ENCODE results near the gene CTBP2.
"Not testable (repeated sequence)": the region's sequence is repeated elsewhere in the genome, so short reads cannot be mapped to it uniquely, and the experiment has no call there.

Gene CTBP2

GRCh38 chr10:125186431-125187170 lies 26.2 kb upstream of the CTBP2 start:
- DNase-seq (ENCODE audit: low read depth, low spot score) = no peak

- not testable (repeated sequence) for DNase-seq (ENCODE audit: low read depth, low spot score)
These were observed 18.7 kb upstream of the CTBP2 start for GRCh38 chr10:125179107-125179506.

GRCh38 chr10:125177641-125178640 lies 17.6 kb upstream of the CTBP2 start:
- no peak for DNase-seq (ENCODE audit: low read depth, low spot score)

DNA sequence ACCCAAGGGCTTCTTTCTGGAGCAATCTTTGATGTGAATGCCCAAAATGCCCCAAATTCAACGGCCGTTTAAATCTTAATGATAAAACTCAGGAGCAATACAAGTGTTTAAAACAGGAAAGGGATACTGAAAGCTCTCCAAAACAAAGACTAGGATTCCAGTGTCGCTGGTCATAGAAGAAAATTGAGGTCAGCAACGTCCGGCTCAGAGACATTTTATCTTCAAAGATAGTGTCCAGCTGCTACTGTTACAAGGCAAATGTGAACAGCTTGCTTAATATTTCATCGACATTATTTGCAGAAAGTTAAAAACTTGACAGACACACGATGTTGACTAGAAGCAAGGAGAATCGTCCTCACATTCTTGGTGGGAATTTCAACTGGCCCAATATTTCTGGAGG lies 15.4 kb upstream of the CTBP2 start:
- DNase-seq (ENCODE audit: low read depth, low spot score) = no peak

DNA sequence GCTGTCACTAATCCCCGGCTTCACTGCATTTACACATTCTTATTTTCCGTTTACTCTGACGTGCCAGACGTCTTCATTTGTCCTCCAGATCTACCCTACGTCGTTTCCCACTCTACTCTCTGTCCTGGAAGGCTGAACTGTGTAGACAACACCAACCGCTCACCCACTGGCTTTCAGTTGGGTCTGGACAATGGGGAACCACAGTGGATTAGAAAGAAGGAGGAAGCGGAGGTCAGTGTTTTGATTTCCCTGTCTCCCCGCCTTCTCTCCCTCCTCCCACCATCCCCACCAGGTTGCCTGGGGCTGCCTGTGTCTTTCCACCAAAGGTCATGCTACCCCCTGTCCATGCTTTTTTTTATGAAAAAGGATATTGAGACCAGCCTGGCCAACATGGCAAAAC lies 14.0 kb upstream of the CTBP2 start:
- no peak for DNase-seq (ENCODE audit: low read depth, low spot score)

DNA sequence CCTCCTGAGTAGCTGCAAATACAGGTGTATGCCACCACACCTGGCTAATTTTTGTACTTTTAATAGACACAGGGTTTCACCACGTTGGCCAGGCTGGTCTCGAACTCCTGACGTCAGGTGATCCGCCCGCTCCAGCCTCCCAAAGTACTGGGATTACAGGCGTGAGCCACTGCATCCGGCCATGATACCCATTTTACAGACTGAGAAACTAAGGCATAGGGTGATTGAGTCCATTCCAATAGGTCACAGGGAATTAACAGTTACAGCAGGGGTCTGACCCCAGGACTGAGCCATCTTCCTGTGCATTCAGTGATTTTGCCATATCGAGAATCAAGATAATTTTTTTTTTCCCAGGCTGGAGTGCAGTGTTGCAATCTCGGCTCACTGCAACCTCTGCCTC lies 12.3 kb upstream of the CTBP2 start:
- no peak for DNase-seq (ENCODE audit: low read depth, low spot score)

DNA sequence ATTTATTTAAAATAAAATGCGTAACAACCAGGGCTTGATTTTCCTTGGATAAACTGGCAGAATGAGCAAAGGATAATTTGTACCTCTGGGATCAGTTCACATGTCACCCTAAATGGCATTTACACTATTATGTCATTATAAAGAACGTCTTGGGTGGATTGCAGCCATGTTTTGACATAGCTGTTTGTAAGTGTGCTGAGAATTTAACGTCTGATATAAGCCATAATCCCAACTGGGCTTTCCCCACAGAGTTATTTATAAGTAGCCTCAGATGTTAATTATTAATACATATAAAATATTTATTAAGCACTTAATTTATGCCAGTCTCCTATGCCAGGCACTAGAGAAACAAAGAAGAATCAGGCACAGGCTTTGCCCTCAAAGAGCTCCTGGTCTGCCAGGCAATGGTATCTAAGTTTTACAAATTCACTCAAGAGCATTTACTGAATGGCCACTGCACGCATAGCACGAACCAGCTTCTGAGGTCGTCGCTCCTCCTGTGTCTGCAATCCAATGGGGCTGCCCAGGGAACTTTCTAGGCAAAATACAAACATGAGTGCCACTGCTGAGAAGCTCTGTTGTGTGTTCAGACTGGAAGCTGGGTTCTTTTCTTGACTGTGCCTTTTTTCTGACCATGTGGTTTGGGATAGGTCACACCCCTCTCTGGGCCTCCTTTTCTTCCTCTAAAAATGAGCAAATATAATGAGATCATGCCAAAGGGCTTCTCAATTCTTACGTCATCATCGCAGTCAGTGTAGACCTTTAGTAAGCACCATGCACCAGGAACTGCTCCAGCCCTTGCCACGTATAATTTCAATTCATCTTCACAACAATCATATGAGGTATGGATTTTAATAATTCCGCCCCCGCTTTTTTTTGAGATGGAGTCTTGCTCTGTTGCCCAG lies 11.3 kb upstream of the CTBP2 start:
- DNase-seq (ENCODE audit: low read depth, low spot score) = no peak

- no peak for DNase-seq (ENCODE audit: low read depth, low spot score)
These were observed 9.6 kb upstream of the CTBP2 start for GRCh38 chr10:125169915-125170314.

DNA sequence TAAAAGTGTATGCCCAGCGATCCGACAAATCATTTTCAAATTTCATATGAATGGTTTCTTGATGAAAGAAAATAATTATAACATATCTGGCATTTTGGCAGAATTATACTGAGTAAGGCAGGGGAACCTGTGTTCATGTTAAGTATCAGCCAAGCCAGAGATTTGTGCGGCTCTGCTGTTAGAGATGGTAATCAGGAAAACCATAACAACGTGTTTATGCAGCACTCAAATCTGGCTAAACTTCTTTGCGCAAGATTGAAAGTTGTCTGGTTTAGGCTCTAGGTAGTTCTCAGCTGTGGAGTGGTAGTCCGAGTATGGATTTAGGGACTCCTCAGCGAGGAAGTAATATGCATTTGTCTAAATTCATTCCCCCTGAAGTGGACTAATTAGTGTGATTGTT lies 8.9 kb upstream of the CTBP2 start:
- DNase-seq (ENCODE audit: low read depth, low spot score) = no peak

GRCh38 chr10:125166658-125167057 lies 6.3 kb upstream of the CTBP2 start:
- no peak for DNase-seq (ENCODE audit: low read depth, low spot score)

DNA sequence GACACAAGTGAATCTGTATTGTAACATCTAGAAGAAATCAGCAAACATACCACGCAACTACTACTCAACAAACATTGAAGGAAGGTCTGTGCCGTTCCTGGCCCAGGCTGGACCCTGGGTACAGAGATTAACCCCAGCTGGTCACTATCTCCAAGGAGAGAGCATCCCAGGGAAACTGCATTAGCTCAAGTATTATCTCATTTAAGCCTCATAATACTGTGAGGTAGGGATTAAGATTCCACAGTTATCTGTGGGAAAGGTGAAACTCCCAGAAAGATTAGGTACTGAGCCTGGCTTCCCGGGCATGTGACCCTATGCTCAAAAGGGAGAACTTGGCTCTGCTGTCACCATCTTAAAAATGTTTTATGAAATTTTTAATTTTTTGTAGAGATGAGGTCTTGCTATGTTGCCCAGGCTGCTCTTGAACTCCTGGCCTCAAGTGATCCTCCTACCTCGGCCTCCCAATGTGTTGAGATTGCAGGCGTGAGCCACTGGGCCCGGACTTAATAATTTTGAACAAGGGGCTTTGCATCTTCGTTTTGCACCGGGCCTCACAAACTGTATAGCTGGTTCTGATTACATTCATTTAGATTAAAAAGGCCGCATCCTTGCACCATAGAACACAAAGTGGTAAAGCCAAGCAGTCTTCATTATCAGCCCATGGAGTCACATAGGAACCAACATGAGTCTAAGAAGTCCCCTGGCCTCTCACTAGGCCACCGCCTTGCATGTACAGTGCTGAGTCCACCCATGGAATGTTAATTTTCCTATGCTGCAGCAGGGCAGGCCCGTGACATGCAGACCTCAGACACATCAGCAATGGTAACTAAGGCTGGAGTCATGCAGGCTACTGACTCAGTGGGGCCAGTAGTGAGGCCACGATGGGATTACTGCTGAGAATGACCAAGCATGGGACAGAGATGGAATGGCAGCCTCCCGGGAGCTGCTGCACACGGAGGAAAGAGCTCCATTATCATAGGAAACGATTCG lies 5.5 kb upstream of the CTBP2 start:
- no peak for DNase-seq (ENCODE audit: low read depth, low spot score)

DNA sequence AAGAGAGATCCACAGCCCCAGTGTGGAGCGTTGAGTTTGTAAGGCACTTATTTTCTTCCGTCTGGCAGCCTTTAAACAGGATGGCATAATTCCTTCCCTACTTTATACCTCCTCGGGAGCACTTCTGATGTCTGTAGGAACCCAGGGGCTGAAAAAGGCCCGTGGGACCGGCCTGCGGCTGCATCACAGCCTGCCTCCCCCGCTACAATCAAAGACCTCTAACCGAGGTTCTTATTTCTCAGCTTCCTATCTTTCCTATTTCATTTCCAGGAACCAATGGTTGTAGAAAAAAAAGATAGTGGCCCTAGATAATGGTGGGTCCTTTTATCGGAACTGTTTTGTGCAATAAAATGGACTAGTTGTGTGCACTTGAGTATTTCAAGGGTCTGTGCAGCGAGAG lies 4.1 kb upstream of the CTBP2 start:
- DNase-seq (ENCODE audit: low read depth, low spot score) = no peak

DNA sequence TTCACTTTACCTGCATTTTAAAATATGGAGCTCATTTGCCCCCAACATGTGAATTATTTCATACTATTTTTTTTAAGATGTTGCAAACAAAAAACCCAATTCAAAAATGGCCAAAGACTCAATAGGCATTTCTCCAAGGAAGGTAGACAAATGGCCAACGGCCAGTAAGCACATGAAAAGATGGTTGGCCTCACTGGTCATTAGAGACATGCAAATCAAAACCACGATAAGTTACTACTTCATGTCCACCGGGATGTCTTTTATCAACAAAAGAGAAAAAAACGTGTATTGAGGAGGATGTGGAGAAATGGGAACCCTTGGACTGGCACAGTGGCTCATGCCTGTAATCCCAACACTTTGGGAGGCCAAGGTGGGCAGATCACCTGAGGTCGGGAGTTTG lies 3.4 kb upstream of the CTBP2 start:
- DNase-seq (ENCODE audit: low read depth, low spot score) = no peak

- not testable (repeated sequence) for DNase-seq (ENCODE audit: low read depth, low spot score)
These were observed 2.9 kb upstream of the CTBP2 start for GRCh38 chr10:125163312-125163711.

GRCh38 chr10:125162120-125162931 lies 2.0 kb upstream of the CTBP2 start:
- no peak for DNase-seq (ENCODE audit: low read depth, low spot score)

- DNase-seq (ENCODE audit: low read depth, low spot score) = no peak
These were observed 1.4 kb upstream of the CTBP2 start for GRCh38 chr10:125161707-125162119.

GRCh38 chr10:125160856-125161706 lies 718 bp upstream of the CTBP2 start:
- DNase-seq (ENCODE audit: low read depth, low spot score) = no peak

- DNase-seq (ENCODE audit: low read depth, low spot score) = no peak
These were observed 854 bp downstream of the CTBP2 start for GRCh38 chr10:125159486-125159931.

Measured in iPS DF 19.7 (cell line).